Body of pancreas (tissue), 4 donors: ENCODE results near the gene LRSAM1.

Experiments used
- CTCF ChIP-seq, 7 experiments: fragments of 450-650 bp in 4 of 7; fragments of 200-600 bp in 3 of 7; sonication (generic) in 3 of 7; IDR thresholded peaks; one replicate each; pipeline ENCODE4 v1.5.1; 2016 to 2019; ENCODE audit warnings: antibody characterized with exemption in 7 of 7
- POLR2A ChIP-seq, 3 donors: fragments of 450-650 bp; IDR thresholded peaks; one replicate each; pipeline ENCODE4 v1.6.1; 2016; ENCODE audit warnings: antibody characterized with exemption in 3 of 3, mild to moderate bottlenecking in 2 of 3

GRCh38 chr9:127415141-127415540 lies 36.2 kb upstream of the LRSAM1 start:
- TF ChIP-seq CTCF (IDR thresholded peaks at IDR 0.05) (no peak), POLR2A (IDR thresholded peaks at IDR 0.05) (no peak)
